Ovary (tissue), 9 donors: ENCODE measurements around the gene AOPEP. TPM values are rescaled to one million over a fixed set of nuclear protein-coding genes. Genes with fewer than 3 reads are reported as not detected.

ENCODE experiments used
- DNase-seq, 5 donors: peaks; one replicate each; pipeline ENCODE4 v3.0.0-alpha.2; 2019 to 2020
- H3K27ac ChIP-seq, 2 donors: fragments of 200-600 bp; one replicate each; pipeline versions ENCODE4 v1.5.1 to v1.8.0; 2019 to 2022
- H3K27me3 ChIP-seq: fragments of 200-600 bp; one replicate; pipeline ENCODE4 v1.8.0; 2022
- H3K36me3 ChIP-seq: fragments of 200-600 bp; sonication (generic); one replicate; pipeline ENCODE4 v1.5.1; 2019
- H3K4me1 ChIP-seq: one replicate; pipeline ENCODE4 v1.8.1; 2013; ENCODE audit warnings: mild to moderate bottlenecking, moderate library complexity; ENCODE audit not compliant: insufficient read depth
- H3K4me3 ChIP-seq: fragments of 200-600 bp; sonication (generic); one replicate; pipeline ENCODE4 v1.5.1; 2017
- H3K9me3 ChIP-seq, 2 donors: fragments of 200-600 bp in 1 of 2; sonication (generic) in 1 of 2; one replicate each; pipeline versions ENCODE4 v1.5.1 to v1.8.1; 2013 to 2019; ENCODE audit warnings: mild to moderate bottlenecking in 1 of 2, moderate library complexity in 1 of 2
- EP300 ChIP-seq: sonication (generic); formaldehyde crosslinking; IDR thresholded peaks from one replicate; pipeline ENCODE4 v1.6.1; 2017; ENCODE audit warnings: antibody characterized with exemption
- POLR2A ChIP-seq: fragments of 450-650 bp; IDR thresholded peaks from one replicate; pipeline ENCODE4 v1.6.1; 2017; ENCODE audit warnings: antibody characterized with exemption, mild to moderate bottlenecking, moderate library complexity
- WGBS, 3 donors: extraction: QIAGEN DNeasy Blood & Tissue Kit in 1 of 3; methylation state at CpG; one replicate each; pipeline versions ENCODE4 v1.1.5 to v1.1.7; 2013 to 2017; 5-methylcytosine and 5-hydroxymethylcytosine counted together
- intact Hi-C, 4 donors: fragments of 100-400 bp; cut with DNase I; formaldehyde crosslinking; loops; one replicate each; pipeline versions ENCODE4 v1.11.0 to v1.15.1; 2022 to 2023
- polyA plus RNA-seq, 2 donors: library from polyadenylated mRNA; stranded (reverse); fragments of 200-250 nt in 1 of 2; fragments of 350-450 nt in 1 of 2; fragmentation: Illumina TruSeq in 1 of 2; extraction: RNeasy Lipid Tissue Mini Kit (QIAGEN cat#74804) in 1 of 2; gene quantifications; one replicate each; pipeline ENCODE4 v1.2.3, GENCODE V29; 2013 to 2014
- total RNA-seq, 7 donors: library from RNA; depleted of rRNA in 2 of 7; stranded (reverse); fragments of >200 nt in 2 of 7; fragmentation: NEBNext Ultra II Directional in 3 of 7; extraction: Animal tissue kit (Norgen Biotek cat#: 25700) in 3 of 7; gene quantifications; one replicate each; pipeline versions ENCODE4 v1.1.0 to v1.2.4, GENCODE V29; 2016 to 2023
- TF ChIP-seq, protein P1 (sequence below), 3 donors: fragments of 450-650 bp in 2 of 3; fragments of 200-600 bp in 1 of 3; IDR thresholded peaks; one replicate each; pipeline versions ENCODE4 v1.5.1 to v1.8.0; 2016 to 2022; ENCODE audit warnings: antibody characterized with exemption in 3 of 3, mild to moderate bottlenecking in 1 of 3
- donor health status: DM: no; HTN: no; CAD: no; lungs with moderate emphysema.
- donor health status: DM: no; HTN: no; CAD: no.
- donor health status: Bipolar disorder and iron deficiency.
- donor health status: DM: yes; HTN: yes; CAD: no.
- donor health status: DM: no; HTN: no; CAD: no.
- donor health status: DM: yes; HTN: yes; CAD: no.

AOPEP gene
- total and polyA plus RNA-seq, 9 donors = 40.0 to 141 (median 82.1) TPM

DNA sequence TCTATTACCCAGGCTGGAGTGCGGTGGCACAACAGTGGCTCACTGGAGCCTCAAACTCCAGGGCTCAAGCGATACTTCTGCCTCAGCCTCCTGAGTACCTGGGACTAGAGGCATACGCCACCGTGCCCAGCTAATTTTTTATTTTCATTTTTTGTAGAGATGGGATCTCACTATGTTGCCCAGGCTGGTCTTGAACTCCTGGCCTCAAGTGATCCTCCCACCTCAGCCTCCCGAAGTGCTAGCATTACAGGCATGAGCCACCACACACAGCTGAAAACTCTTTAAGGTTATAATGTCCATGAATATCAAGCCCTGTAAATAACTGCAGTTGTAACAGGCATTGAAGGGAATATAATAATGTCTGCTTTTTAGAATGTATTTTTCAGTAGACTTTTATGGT, 271.2 kb downstream of the AOPEP start:
- H3K4me1 ChIP-seq = peaks cover 20% of the 10 kb centered on the region
- DNase-seq = no peak
- 94 to 96% (median 95%) methylated on average over 5 of the region's 5 CpGs for WGBS, 3 donors
- TF ChIP-seq, protein P1, sequence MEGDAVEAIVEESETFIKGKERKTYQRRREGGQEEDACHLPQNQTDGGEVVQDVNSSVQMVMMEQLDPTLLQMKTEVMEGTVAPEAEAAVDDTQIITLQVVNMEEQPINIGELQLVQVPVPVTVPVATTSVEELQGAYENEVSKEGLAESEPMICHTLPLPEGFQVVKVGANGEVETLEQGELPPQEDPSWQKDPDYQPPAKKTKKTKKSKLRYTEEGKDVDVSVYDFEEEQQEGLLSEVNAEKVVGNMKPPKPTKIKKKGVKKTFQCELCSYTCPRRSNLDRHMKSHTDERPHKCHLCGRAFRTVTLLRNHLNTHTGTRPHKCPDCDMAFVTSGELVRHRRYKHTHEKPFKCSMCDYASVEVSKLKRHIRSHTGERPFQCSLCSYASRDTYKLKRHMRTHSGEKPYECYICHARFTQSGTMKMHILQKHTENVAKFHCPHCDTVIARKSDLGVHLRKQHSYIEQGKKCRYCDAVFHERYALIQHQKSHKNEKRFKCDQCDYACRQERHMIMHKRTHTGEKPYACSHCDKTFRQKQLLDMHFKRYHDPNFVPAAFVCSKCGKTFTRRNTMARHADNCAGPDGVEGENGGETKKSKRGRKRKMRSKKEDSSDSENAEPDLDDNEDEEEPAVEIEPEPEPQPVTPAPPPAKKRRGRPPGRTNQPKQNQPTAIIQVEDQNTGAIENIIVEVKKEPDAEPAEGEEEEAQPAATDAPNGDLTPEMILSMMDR (IDR thresholded peaks at IDR 0.05) = no peak
- TF ChIP-seq EP300 = no peak
- no peak for TF ChIP-seq POLR2A
- no peak overlapping the region for H3K27ac ChIP-seq
- intact Hi-C loops = loop anchor here in 1 of 4 donors (10.0 kb wide), 1 partner anchor 73 kb away; no protein-coding TSS in a partner anchor
- no peaks in the 10 kb centered on the region for H3K36me3 ChIP-seq
- no peak overlapping the region for H3K4me3 ChIP-seq
- H3K9me3 ChIP-seq = no peaks in the 10 kb centered on the region
- no peaks in the 10 kb centered on the region for H3K27me3 ChIP-seq

DNA sequence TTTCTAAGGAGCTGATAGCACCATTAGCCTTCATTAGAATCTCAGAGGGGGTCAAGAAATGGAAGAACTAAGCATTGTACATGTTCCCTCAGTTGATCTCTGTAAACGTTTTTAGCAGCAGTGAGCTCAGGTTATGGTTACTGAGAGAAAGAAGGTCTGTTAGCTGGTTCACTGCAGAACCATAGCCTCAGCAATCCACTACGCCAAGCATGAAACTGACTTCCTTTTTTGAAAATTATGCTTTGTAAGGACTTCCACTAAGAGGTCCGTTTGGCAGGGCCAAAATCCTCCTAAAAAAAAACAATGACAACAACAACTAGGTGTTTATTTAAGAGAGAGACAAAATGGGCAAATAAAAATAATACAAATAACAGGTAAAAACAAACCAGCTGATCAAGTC, 273.3 kb downstream of the AOPEP start:
- H3K4me1 ChIP-seq = peaks cover 17% of the 10 kb centered on the region
- no peak overlapping the region for H3K4me3 ChIP-seq

DNA sequence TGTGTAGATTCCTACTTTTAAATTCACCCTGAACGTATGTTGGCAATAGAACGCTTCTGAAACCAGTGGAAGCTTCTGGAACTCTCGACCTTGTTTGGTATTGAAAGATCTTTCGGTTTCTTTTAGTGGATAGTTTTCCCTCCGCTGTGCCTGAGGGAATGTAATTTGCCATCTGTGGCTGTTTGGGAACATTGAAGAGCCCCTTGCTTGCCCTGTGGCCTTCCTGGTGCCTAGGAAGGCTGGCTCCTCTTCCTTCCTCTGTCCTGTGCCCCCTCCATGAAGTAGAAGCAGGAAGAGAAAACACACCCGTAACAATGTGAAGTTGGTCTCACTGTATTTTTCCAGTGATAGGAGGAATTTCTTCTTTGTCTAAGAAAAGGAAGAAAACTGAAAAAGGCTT, 274.3 kb downstream of the AOPEP start:
- Histone ChIP-seq H3K4me1 (peaks cover 13% of the 10 kb centered on the region), H3K4me3 (peak overlapping the region; percentile 37), H3K27ac (peak overlapping the region; percentile 79 to 100), H3K36me3 (no peaks in the 10 kb centered on the region), H3K27me3 (no peaks in the 10 kb centered on the region), H3K9me3 (no peaks in the 10 kb centered on the region)
- no peak for DNase-seq
- no peak for TF ChIP-seq EP300
- TF ChIP-seq, protein P1 (IDR thresholded peaks at IDR 0.05) = no peak
- TF ChIP-seq POLR2A = no peak
- 11 to 24% (median 12%) methylated on average over 6 of the region's 6 CpGs for WGBS, 3 donors
- intact Hi-C loops = loop anchor here in 3 of 4 donors (5.0 to 10.0 kb wide), 5 partner anchors 56 to 216 kb away; no protein-coding TSS in a partner anchor

More for the DNA sequence above, 273.3 kb downstream of the AOPEP start:
- TF ChIP-seq, protein P1 (IDR thresholded peaks at IDR 0.05) = no peak
- TF ChIP-seq EP300 = no peak
- Histone ChIP-seq H3K27ac (peak overlapping the region in 1 of 2 donors; percentile 100), H3K27me3 (no peaks in the 10 kb centered on the region), H3K36me3 (no peaks in the 10 kb centered on the region), H3K9me3 (no peaks in the 10 kb centered on the region)
- WGBS, 3 donors = 35 to 41% (median 38%) methylated on average over 3 of the region's 3 CpGs
- no peak for DNase-seq
- intact Hi-C loops = loop anchor here in 3 of 4 donors (5.0 to 10.0 kb wide), 6 partner anchors 55 to 215 kb away; no protein-coding TSS in a partner anchor

DNA sequence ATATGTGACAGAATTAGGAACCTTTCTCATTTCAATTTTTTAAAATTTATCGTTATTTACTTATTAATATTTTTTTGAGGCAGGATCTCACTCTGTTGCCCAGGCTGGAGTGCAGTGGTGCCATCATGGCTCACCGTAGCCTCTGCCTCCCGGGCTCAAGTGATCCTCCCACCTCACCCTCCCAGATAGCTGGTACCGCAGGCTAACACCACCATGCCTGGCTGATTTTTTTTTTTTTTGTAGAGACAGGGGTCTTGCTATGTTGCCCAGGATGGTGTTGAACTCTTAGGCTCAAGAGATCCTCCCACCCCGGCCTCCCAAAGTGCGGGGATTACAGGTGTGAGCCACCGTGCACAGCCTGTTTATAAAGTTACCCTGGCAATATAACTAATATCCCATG, 275.2 kb downstream of the AOPEP start:
- no peaks in the 10 kb centered on the region for H3K36me3 ChIP-seq
- no peak for DNase-seq
- no peaks in the 10 kb centered on the region for H3K9me3 ChIP-seq
- peak overlapping the region; percentile 79 to 100 for H3K27ac ChIP-seq
- H3K27me3 ChIP-seq = no peaks in the 10 kb centered on the region
- 90 to 95% (median 93%) methylated on average over 7 of the region's 7 CpGs for WGBS, 3 donors
- peaks cover 9% of the 10 kb centered on the region for H3K4me1 ChIP-seq
- intact Hi-C loops = loop anchor here in 3 of 4 donors (5.0 to 10.0 kb wide), 5 partner anchors 57 to 217 kb away; no protein-coding TSS in a partner anchor
- H3K4me3 ChIP-seq = no peak overlapping the region
- TF ChIP-seq, protein P1 (IDR thresholded peaks at IDR 0.05) = no peak
